Right renal cortex interstitium (tissue), 3 donors: ENCODE measurements around the gene ABCC11. TPM values are rescaled to one million over a fixed set of nuclear protein-coding genes. Genes with fewer than 3 reads are reported as not detected.

ENCODE experiments used
- DNase-seq, 3 donors: peaks; one replicate each; pipeline ENCODE4 v3.0.0-alpha.2; 2013; ENCODE audit warnings: low read depth in 3 of 3, low spot score in 2 of 3
- polyA plus RNA-seq, 3 donors: library from polyadenylated mRNA; unstranded; fragments of 120-200 nt; gene quantifications; one replicate each; pipeline ENCODE4 v1.2.1, GENCODE V29; 2013; ENCODE audit not compliant: insufficient read length in 3 of 3

Gene ABCC11
- polyA plus RNA-seq, 3 donors = 0.15 to 0.80 (median 0.30) TPM

- no peak for DNase-seq
Measured at GRCh38 chr16:48136547-48137360, 110.6 kb downstream of the ABCC11 start.

DNA sequence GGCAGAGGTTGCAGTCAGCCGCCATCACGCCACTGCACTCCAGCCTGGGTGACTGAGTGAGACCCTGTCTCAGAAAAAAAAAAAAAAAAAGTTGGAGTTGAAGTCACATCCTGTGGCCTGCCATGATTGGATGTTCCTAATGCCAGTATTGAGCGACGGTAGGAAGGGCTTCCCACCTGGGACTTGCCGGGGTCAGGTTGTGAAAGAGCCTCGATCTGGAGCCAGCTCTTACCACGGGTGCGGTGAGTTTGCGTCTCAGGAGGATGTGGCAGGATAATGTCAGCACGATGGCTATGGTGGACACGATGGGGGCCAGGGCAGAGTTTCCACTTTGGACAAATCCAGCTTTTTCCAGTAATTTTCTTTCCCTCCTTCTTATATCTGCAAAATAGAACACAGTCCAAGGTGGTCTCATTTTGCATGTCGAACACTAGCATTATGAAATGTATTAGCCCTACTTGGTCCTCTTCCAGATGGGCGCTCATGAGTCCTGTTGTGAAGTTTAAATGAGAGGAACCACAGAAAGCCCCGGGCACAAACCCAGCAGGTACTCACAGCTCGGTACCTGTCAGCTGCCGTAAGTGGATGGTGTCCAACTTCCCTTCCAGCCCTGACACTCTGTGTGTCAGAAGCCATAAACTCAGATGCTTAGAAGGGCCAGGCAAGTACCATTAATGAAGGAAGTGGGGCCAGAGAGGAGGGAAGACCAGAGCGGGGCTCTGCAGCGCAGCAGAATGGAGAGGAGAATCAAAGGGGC, 113.7 kb downstream of the ABCC11 start:
- no peak for DNase-seq

- no peak for DNase-seq
Measured at GRCh38 chr16:48132696-48133095, 114.6 kb downstream of the ABCC11 start.

GRCh38 chr16:48131201-48131935, 116.0 kb downstream of the ABCC11 start:
- no peak for DNase-seq

DNA sequence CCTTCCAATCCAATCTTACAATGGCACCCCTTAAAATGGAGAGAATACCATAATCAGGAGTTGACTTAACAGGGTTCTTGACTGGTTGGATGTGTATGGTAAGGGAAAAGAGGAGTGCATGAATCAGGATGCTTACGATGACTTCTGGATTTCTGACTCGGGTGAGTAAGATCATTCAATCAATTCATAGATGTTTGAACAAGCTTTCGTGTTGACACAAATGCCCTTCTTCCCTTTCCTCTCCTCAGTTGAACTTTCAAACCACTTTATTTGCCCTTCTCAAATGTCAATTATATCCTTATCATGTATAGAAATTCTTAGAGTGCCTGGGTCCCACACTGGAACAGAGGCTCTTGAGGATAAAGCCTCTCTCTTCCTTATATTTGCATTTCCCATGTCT, 117.4 kb downstream of the ABCC11 start:
- DNase-seq = no peak

- no peak for DNase-seq
Measured at GRCh38 chr16:48128769-48129168, 118.6 kb downstream of the ABCC11 start.

- DNase-seq = no peak
Measured at GRCh38 chr16:48126801-48127644, 120.3 kb downstream of the ABCC11 start.

DNA sequence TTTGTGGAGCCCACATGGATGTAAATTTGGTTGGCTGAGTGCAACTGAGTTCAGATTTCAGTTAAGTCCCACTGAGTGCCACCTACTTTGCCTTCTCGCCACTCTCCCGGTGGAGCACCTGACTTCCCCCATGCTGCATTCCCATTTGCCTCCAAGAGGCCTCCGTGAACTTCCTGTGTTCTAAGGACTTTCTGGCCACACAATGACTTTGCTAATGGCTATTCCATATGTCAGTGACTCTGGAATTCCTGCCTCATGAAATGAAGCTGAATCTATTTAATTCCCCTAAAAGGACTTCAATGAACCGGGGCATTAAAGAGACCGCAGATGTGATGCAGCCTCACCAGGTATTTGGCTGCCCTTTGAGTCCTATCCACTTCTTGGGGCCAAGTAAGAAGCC, 121.5 kb downstream of the ABCC11 start:
- no peak for DNase-seq

DNA sequence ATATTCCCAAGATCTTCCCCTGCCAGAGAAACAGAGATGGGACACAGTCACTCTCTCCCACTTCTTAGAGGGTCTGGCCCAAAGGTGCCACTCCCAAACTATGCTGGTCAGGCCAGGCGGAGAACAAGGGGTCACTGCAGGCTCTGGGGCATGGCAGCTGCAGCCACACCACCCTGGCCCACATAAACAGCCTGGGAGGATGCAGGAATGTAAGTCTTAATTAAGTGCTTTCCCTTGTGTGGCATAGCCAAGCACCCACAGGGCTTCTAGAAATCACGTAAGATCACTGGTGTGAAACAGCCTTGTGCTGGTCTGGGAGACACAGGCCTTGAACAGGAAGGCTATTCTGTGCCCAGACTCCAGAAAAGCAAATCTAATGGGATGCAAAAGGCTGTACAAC, 123.1 kb downstream of the ABCC11 start:
- DNase-seq = no peak

DNA sequence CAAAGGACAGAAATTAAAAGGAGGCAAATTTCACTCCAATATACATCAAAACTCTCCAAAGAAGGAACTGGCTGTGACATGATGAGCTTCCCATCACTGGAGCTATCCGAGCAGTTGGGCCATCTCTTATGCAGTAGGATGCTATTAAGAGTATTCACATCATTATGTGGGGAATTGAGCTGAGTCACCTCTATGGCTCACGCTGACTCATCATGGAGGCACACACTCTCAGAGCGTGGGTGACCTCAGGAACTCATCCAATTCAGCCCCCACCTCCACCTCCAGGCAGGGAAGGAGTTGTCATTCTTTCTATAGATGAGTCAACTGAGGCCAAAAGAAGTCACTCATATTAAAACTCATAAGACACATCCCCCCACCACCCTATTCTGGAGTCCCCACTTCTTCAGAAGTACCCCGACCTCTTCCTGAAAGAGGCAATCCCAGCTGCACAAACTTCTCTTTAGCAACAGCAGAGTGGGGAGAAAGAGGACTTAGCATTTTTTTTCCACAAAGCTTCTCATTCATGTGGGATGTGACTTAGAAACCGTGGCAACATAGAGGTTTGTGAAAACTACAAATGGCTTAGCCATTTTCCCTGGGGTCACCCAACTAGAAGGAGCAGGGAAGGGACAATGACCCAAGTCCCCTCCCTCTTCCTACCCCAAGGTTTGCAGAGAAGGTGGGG, 124.1 kb downstream of the ABCC11 start:
- DNase-seq = no peak

- DNase-seq = no peak
Measured at GRCh38 chr16:48121276-48121675, 126.1 kb downstream of the ABCC11 start.

DNA sequence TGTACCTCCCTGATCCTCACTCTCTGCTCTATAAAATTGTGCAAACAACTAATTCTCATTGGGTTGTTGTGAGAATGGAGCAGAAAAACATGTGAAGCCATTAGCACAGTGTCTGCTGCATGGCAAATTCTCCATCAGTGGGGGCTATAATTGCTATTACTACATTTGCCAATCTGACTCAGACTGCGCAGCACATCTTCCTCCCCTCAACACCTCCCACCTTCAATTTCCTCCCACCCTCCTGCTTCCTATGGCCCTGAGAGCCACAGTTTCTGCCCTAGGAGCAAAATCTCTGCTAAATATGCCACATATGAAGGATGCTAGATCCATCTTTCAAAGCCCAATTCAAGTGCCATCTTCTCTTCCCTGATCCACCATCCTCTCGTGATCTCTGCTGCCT, 128.5 kb downstream of the ABCC11 start:
- no peak for DNase-seq

GRCh38 chr16:48117217-48118105, 129.9 kb downstream of the ABCC11 start:
- DNase-seq = peak in 2 of 3 donors; percentile 6 to 31

Other genes with a start within 250 kb of the ABCC11 start
- not detected for gene ABCC12, start 91.5 kb downstream of the ABCC11 start, polyA plus RNA-seq
- 10 to 100 TPM; 64.2 to 71.6 (median 69.4) TPM for gene LONP2, start 3.2 kb downstream of the ABCC11 start, polyA plus RNA-seq
- 10 to 100 TPM; 49.3 to 60.7 (median 51.1) TPM for gene SIAH1, start 137.9 kb upstream of the ABCC11 start, polyA plus RNA-seq